Spinal cord (tissue), 10 donors: Measurements from ENCODE around the gene MTIF2. TPM values are rescaled to one million over a fixed set of nuclear protein-coding genes. Genes with fewer than 3 reads are reported as not detected.
"Not testable (repeated sequence)": the region's sequence is repeated elsewhere in the genome, so short reads cannot be mapped to it uniquely, and the experiment has no call there.

ENCODE experiments used
- DNase-seq, 6 donors: peaks; one replicate each; pipeline versions ENCODE4 v3.0.0 to v3.0.0-alpha.2; 2013 to 2015; ENCODE audit warnings: low spot score in 6 of 6, low read depth in 4 of 6
- H3K27ac ChIP-seq: one replicate; pipeline ENCODE4 v1.5.1; 2013; ENCODE audit warnings: low read depth, low read length, control low read depth
- H3K27me3 ChIP-seq: one replicate; pipeline ENCODE4 v1.6.1; 2013; ENCODE audit warnings: low read length; ENCODE audit not compliant: control insufficient read depth, insufficient read depth
- H3K36me3 ChIP-seq: one replicate; pipeline ENCODE4 v1.6.1; 2013; ENCODE audit warnings: low read length; ENCODE audit not compliant: control insufficient read depth, insufficient read depth
- H3K4me1 ChIP-seq: one replicate; pipeline ENCODE4 v1.6.1; 2013; ENCODE audit warnings: low read length; ENCODE audit not compliant: control insufficient read depth, insufficient read depth
- H3K4me3 ChIP-seq: one replicate; pipeline ENCODE4 v1.5.1; 2013; ENCODE audit warnings: low read depth, low read length, control low read depth
- H3K9me3 ChIP-seq: one replicate; pipeline ENCODE4 v1.6.1; 2013; ENCODE audit warnings: low read length; ENCODE audit not compliant: control insufficient read depth, insufficient read depth
- WGBS: methylation state at CpG from one replicate; pipeline ENCODE4 v1.1.5; 2013; ENCODE audit warnings: missing lambda C conversion rate; ENCODE audit not compliant: insufficient coverage; 5-methylcytosine and 5-hydroxymethylcytosine counted together
- polyA plus RNA-seq, 2 donors: library from polyadenylated mRNA; unstranded; fragments of 120-200 nt; gene quantifications; one replicate each; pipeline ENCODE4 v1.2.1, GENCODE V29; 2013; ENCODE audit not compliant: insufficient read length in 2 of 2
- total RNA-seq, 2 donors: library from RNA; depleted of rRNA in 1 of 2; stranded (reverse); fragments of 120-200 nt in 1 of 2; fragments of >200 nt in 1 of 2; gene quantifications; one replicate each; pipeline versions ENCODE4 v1.2.3 to v1.2.4, GENCODE V29; 2013 to 2014
- donor health status: healthy.

The MTIF2 gene
- total and polyA plus RNA-seq, 4 donors = 19.8 to 31.1 (median 22.5) TPM

- Histone ChIP-seq H3K4me1 (peaks cover 12% of the 10 kb centered on the region), H3K9me3 (no peaks in the 10 kb centered on the region), H3K4me3 (peak within 1 kb of the TSS; percentile 82), H3K36me3 (peaks cover 12% of the 10 kb centered on the region), H3K27me3 (no peaks in the 10 kb centered on the region), H3K27ac (peak within 1 kb of the TSS; percentile 89)
- DNase-seq = peak; percentile 91 to 99 (median 95)
- WGBS = under 1% methylated on average over 25 of the region's 37 CpGs
Observed at GRCh38 chr2:55232084-55232862, 36.8 kb downstream of the MTIF2 start, which contains the start of the genes CLHC1 and RPS27A. TSS of gene CLHC1 (minus strand) at chr2:55232293. CDS start at chr2:55222411, 9,882 bp downstream. TSS of gene RPS27A (plus strand) at chr2:55232688. CDS start at chr2:55232825, 137 bp downstream.

GRCh38 chr2:55231546-55232083 is 37.4 kb downstream of the MTIF2 start:
- H3K27me3 ChIP-seq = no peaks in the 10 kb centered on the region
- H3K4me1 ChIP-seq = peaks cover 12% of the 10 kb centered on the region
- peak overlapping the region; percentile 82 for H3K4me3 ChIP-seq
- H3K9me3 ChIP-seq = no peaks in the 10 kb centered on the region
- WGBS = 0% methylated on average over 7 of the region's 13 CpGs
- H3K36me3 ChIP-seq = peaks cover 12% of the 10 kb centered on the region
- no peak for DNase-seq
- peak overlapping the region; percentile 89 for H3K27ac ChIP-seq

- Histone ChIP-seq H3K27ac (no peak overlapping the region), H3K9me3 (no peaks in the 10 kb centered on the region), H3K4me3 (no peak overlapping the region), H3K4me1 (peaks cover 12% of the 10 kb centered on the region), H3K27me3 (no peaks in the 10 kb centered on the region), H3K36me3 (peaks cover 10% of the 10 kb centered on the region)
- WGBS = 91% methylated on average over 2 of the region's 3 CpGs
- DNase-seq = no peak
Observed at GRCh38 chr2:55230551-55230950, 38.5 kb downstream of the MTIF2 start.

GRCh38 chr2:55229221-55229620 is 39.8 kb downstream of the MTIF2 start:
- no peak overlapping the region for H3K4me3 ChIP-seq
- peaks cover 13% of the 10 kb centered on the region for H3K36me3 ChIP-seq
- H3K9me3 ChIP-seq = no peaks in the 10 kb centered on the region
- H3K27me3 ChIP-seq = no peaks in the 10 kb centered on the region
- H3K27ac ChIP-seq = no peak overlapping the region
- 94% methylated on average over 2 of the region's 2 CpGs for WGBS
- peaks cover 10% of the 10 kb centered on the region for H3K4me1 ChIP-seq
- no peak for DNase-seq

GRCh38 chr2:55228226-55228563 is 40.8 kb downstream of the MTIF2 start:
- peaks cover 12% of the 10 kb centered on the region for H3K36me3 ChIP-seq
- H3K27me3 ChIP-seq = no peaks in the 10 kb centered on the region
- no peak overlapping the region for H3K4me3 ChIP-seq
- no peak overlapping the region for H3K27ac ChIP-seq
- H3K4me1 ChIP-seq = peaks cover 4% of the 10 kb centered on the region
- DNase-seq = peak in 1 of 6 donors; percentile 6
- H3K9me3 ChIP-seq = no peaks in the 10 kb centered on the region

GRCh38 chr2:55227437-55228225 is 41.4 kb downstream of the MTIF2 start:
- H3K4me3 ChIP-seq, H3K4me1 ChIP-seq, DNase-seq, H3K27me3 ChIP-seq, H3K27ac ChIP-seq, H3K9me3 ChIP-seq: not testable (repeated sequence)
- WGBS = 80% methylated on average over 2 of the region's 7 CpGs
- H3K36me3 ChIP-seq = peaks cover 12% of the 10 kb centered on the region

GRCh38 chr2:55225481-55226020 is 43.5 kb downstream of the MTIF2 start:
- DNase-seq = no peak
- Histone ChIP-seq H3K27me3 (no peaks in the 10 kb centered on the region), H3K4me3 (no peak overlapping the region), H3K36me3 (peaks cover 12% of the 10 kb centered on the region), H3K9me3 (no peaks in the 10 kb centered on the region), H3K4me1 (peaks cover 4% of the 10 kb centered on the region), H3K27ac (no peak overlapping the region)
- 88% methylated on average over 9 of the region's 19 CpGs for WGBS

GRCh38 chr2:55224761-55225261 is 44.2 kb downstream of the MTIF2 start:
- DNase-seq = peak in 1 of 6 donors; percentile 3
- no peaks in the 10 kb centered on the region for H3K27me3 ChIP-seq
- H3K9me3 ChIP-seq = no peaks in the 10 kb centered on the region
- H3K36me3 ChIP-seq = peaks cover 12% of the 10 kb centered on the region
- WGBS = 88% methylated on average over 16 of the region's 19 CpGs
- H3K4me3 ChIP-seq = no peak overlapping the region
- H3K27ac ChIP-seq = no peak overlapping the region
- peaks cover 4% of the 10 kb centered on the region for H3K4me1 ChIP-seq

- WGBS = 86% methylated on average over 25 of the region's 25 CpGs
- Histone ChIP-seq H3K27ac (peak overlapping the region; percentile 69), H3K9me3 (no peaks in the 10 kb centered on the region), H3K4me1 (peaks cover 4% of the 10 kb centered on the region), H3K27me3 (no peaks in the 10 kb centered on the region), H3K36me3 (peaks cover 12% of the 10 kb centered on the region), H3K4me3 (no peak overlapping the region)
- peak in 1 of 6 donors; percentile 15 for DNase-seq
Observed at GRCh38 chr2:55223958-55224760, 44.9 kb downstream of the MTIF2 start.
